HepG2 (cell line): ENCODE data around the gene CSNK2A1. TPM values are rescaled to one million over a fixed set of nuclear protein-coding genes. Genes with fewer than 3 reads are reported as not detected.
A peak's percentile ranks its signal among the peaks of the same experiment; 100 is the strongest.

Source experiments
- AHDC1 ChIP-seq: sonication (generic); formaldehyde crosslinking; IDR thresholded peaks from 2 replicates; pipeline ENCODE4 v1.5.1; 2020; ENCODE audit warnings: mild to moderate bottlenecking, missing genetic modification reagents, borderline replicate concordance
- DMTF1 ChIP-seq: sonication (generic); formaldehyde crosslinking; IDR thresholded peaks from 2 replicates; pipeline ENCODE4 v1.4.0; 2020; ENCODE audit warnings: mild to moderate bottlenecking, missing genetic modification reagents
- GABPB1 ChIP-seq: IDR thresholded peaks from 2 replicates; pipeline ENCODE4 v1.6.1; 2016; ENCODE audit warnings: mild to moderate bottlenecking, missing genetic modification reagents, moderate library complexity, missing compliant biosample characterization
- HINFP ChIP-seq: sonication (generic); formaldehyde crosslinking; IDR thresholded peaks from 2 replicates; pipeline ENCODE4 v1.4.0; 2020; ENCODE audit warnings: low read depth, mild to moderate bottlenecking, missing genetic modification reagents
- HNF1B ChIP-seq: sonication (generic); formaldehyde crosslinking; IDR thresholded peaks from 2 replicates; pipeline ENCODE4 v1.5.1; 2020; ENCODE audit warnings: mild to moderate bottlenecking, moderate library complexity, missing genetic modification reagents
- MAFK ChIP-seq, 2 experiments: IDR thresholded peaks in 1 of 2; conservative IDR thresholded peaks in 1 of 2; 2 replicates each; pipeline ENCODE4 v1.6.1; 2011; ENCODE audit warnings: improper control_type of control experiment in 2 of 2, low read length in 2 of 2
- RELA ChIP-seq: sonication (generic); formaldehyde crosslinking; IDR thresholded peaks from 2 replicates; pipeline ENCODE4 v1.4.0; 2020; ENCODE audit warnings: missing genetic modification reagents
- SIX1 ChIP-seq: sonication (generic); formaldehyde crosslinking; IDR thresholded peaks from 2 replicates; pipeline ENCODE4 v1.4.0; 2020; ENCODE audit warnings: missing genetic modification reagents, borderline replicate concordance
- SP2 ChIP-seq: sonication (generic); formaldehyde crosslinking; IDR thresholded peaks from 2 replicates; pipeline ENCODE4 v1.5.1; 2020; ENCODE audit warnings: mild to moderate bottlenecking, missing genetic modification reagents
- TAF1 ChIP-seq: sonication (generic); formaldehyde crosslinking; IDR thresholded peaks from 2 replicates; pipeline ENCODE4 v1.4.0; 2020; ENCODE audit warnings: missing genetic modification reagents
- ZNF572 ChIP-seq: sonication (generic); formaldehyde crosslinking; IDR thresholded peaks from 2 replicates; pipeline ENCODE4 v1.5.1; 2020; ENCODE audit warnings: mild to moderate bottlenecking, missing genetic modification reagents
- ZNF784 ChIP-seq: sonication (generic); formaldehyde crosslinking; IDR thresholded peaks from 2 replicates; pipeline ENCODE4 v1.5.1; 2020; ENCODE audit warnings: missing genetic modification reagents, mild to moderate bottlenecking, borderline replicate concordance
- polyA plus RNA-seq, 8 experiments: library from polyadenylated mRNA; depleted of rRNA in 3 of 8; stranded (reverse) in 7 of 8; unstranded in 1 of 8; fragments of >200 nt; fragmentation: Illumina TruSeq in 4 of 8; extraction: Trizol in 4 of 8; gene quantifications; 2 replicates each; pipeline versions ENCODE4 v1.2.1 to v1.2.3, GENCODE V29; 2011 to 2016; ENCODE audit warnings: low read depth in 4 of 8, missing spikeins in 1 of 8, mixed read lengths in 1 of 8; ENCODE audit not compliant: insufficient read depth in 1 of 8
- total RNA-seq, 5 experiments: library from RNA; depleted of rRNA; stranded (reverse); fragments of >200 nt; fragmentation: Illumina TruSeq; extraction: Trizol; gene quantifications; 2 replicates each; pipeline ENCODE4 v1.2.3, GENCODE V29; 2016; ENCODE audit warnings: low read depth in 1 of 5

CSNK2A1 gene
- total and polyA plus RNA-seq, 2 of the 13 experiments (the other 11 are each of a cell fraction or from before 2014, with no cell fraction given), result 153 to 231 TPM

GRCh38 chr20:444862-445426 is 98.6 kb downstream of the CSNK2A1 start (continued):
- TF ChIP-seq DMTF1 (CRISPR knock-in tag), result no peak
- TF ChIP-seq HNF1B (CRISPR knock-in tag), result no peak
- TF ChIP-seq RELA (CRISPR knock-in tag), result no peak
- no peak for TF ChIP-seq ZNF784 (CRISPR knock-in tag)
- TF ChIP-seq HINFP, result no peak
- TF ChIP-seq SIX1 (CRISPR knock-in tag), result no peak
- no peak for TF ChIP-seq GABPB1 (CRISPR knock-in tag)
- no peak for TF ChIP-seq SP2 (CRISPR knock-in tag)
- no peak for TF ChIP-seq ZNF572 (CRISPR knock-in tag)
- no peak for TF ChIP-seq AHDC1 (CRISPR knock-in tag)
- no peak for TF ChIP-seq TAF1 (CRISPR knock-in tag)
- TF ChIP-seq MAFK (conservative IDR thresholded peaks at IDR 0.05 in 1 of 2, IDR thresholded peaks at IDR 0.05 in 1 of 2; ENCODE audit: low read length in 2 of 2), result peak; percentile 99 to 100
